Progenitor cell of endocrine pancreas (in vitro differentiated cells): Measurements from ENCODE around the gene TMX1. TPM values are rescaled to one million over a fixed set of nuclear protein-coding genes. Genes with fewer than 3 reads are reported as not detected.

ENCODE experiments used
- DNase-seq: peaks from one replicate; pipeline ENCODE4 v3.0.0; 2021; ENCODE audit warnings: low spot score; ENCODE audit not compliant: unreplicated experiment
- H3K27ac Mint-ChIP-seq: 2 replicates; pipeline ENCODE4 v1.8.0; 2021; ENCODE audit warnings: mild to moderate bottlenecking, moderate library complexity, mixed read lengths
- H3K27me3 Mint-ChIP-seq: 2 replicates; pipeline ENCODE4 v1.8.0; 2021; ENCODE audit warnings: mixed read lengths
- H3K36me3 Mint-ChIP-seq: 2 replicates; pipeline ENCODE4 v1.8.0; 2022; ENCODE audit warnings: mixed read lengths; ENCODE audit not compliant: insufficient read depth
- H3K4me1 Mint-ChIP-seq: 2 replicates; pipeline ENCODE4 v1.8.0; 2021; ENCODE audit warnings: low read depth, mixed read lengths
- H3K4me3 Mint-ChIP-seq: 2 replicates; pipeline ENCODE4 v1.8.0; 2021; ENCODE audit warnings: low read depth, mild to moderate bottlenecking, moderate library complexity, mixed read lengths
- H3K9me3 Mint-ChIP-seq: 2 replicates; pipeline ENCODE4 v1.8.0; 2021; ENCODE audit warnings: low read depth, mixed read lengths
- total RNA-seq: library from RNA; stranded (reverse); gene quantifications from 2 replicates; pipeline ENCODE4 v1.2.1, GENCODE V29; 2021
- TF ChIP-seq, protein P1 (sequence below): fragments of 200-600 bp; sonication (generic); IDR thresholded peaks from one replicate; pipeline ENCODE4 v1.5.0; 2021; ENCODE audit warnings: antibody characterized with exemption, mild to moderate bottlenecking; ENCODE audit not compliant: unreplicated experiment

The TMX1 gene
- total RNA-seq, 1 donor from 2014 or later = 31.3 TPM

DNA sequence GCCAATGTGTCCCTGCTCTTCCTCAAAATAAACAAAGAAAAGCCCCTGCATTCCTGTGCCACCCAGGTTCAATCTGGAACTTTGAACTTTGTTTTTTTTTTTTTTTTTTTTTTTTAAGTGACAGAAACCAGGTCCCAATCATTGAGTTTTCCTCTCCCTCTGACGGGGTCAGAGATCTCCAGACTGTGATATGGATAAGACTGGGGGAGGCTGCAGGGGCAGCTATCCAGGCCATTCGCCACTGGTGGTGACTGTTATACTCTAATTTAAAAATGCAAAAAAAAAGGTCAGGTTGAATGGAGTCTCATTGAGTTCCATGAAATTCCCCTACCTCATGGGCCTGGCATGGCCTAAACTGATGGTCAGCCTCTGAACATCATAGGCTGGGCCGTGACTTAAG is 57.0 kb downstream of the TMX1 start:
- H3K4me3 Mint-ChIP-seq = no peak overlapping the region
- DNase-seq = no peak
- TF ChIP-seq, protein P1, sequence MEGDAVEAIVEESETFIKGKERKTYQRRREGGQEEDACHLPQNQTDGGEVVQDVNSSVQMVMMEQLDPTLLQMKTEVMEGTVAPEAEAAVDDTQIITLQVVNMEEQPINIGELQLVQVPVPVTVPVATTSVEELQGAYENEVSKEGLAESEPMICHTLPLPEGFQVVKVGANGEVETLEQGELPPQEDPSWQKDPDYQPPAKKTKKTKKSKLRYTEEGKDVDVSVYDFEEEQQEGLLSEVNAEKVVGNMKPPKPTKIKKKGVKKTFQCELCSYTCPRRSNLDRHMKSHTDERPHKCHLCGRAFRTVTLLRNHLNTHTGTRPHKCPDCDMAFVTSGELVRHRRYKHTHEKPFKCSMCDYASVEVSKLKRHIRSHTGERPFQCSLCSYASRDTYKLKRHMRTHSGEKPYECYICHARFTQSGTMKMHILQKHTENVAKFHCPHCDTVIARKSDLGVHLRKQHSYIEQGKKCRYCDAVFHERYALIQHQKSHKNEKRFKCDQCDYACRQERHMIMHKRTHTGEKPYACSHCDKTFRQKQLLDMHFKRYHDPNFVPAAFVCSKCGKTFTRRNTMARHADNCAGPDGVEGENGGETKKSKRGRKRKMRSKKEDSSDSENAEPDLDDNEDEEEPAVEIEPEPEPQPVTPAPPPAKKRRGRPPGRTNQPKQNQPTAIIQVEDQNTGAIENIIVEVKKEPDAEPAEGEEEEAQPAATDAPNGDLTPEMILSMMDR = no peak
- H3K27me3 Mint-ChIP-seq = no peaks in the 10 kb centered on the region
- H3K4me1 Mint-ChIP-seq = peaks cover 6% of the 10 kb centered on the region
- no peak overlapping the region for H3K27ac Mint-ChIP-seq
- H3K9me3 Mint-ChIP-seq = no peaks in the 10 kb centered on the region
- H3K36me3 Mint-ChIP-seq = no peaks in the 10 kb centered on the region

DNA sequence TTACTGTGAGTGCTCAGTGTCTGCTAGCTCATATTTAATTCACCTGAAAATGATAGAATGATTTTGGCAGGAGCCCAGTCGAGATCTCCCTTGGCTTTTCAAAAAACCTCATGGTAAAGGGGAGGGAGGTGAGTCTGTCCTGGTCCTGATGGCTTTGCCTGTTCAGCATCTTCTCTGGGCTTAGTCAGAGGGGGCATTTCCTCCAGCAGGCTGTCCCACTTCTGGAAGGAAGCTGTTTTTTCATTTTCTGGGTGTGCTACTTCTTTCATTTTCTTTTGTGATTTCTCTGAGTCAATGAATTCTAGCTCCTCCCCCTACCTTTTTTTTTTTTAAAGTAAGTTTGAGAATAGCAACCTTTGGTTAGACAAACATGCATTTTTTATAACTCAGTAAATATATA is 58.8 kb downstream of the TMX1 start:
- no peaks in the 10 kb centered on the region for H3K9me3 Mint-ChIP-seq
- no peak overlapping the region for H3K4me3 Mint-ChIP-seq
- no peaks in the 10 kb centered on the region for H3K36me3 Mint-ChIP-seq
- peaks cover 13% of the 10 kb centered on the region for H3K4me1 Mint-ChIP-seq
- H3K27ac Mint-ChIP-seq = no peak overlapping the region
- H3K27me3 Mint-ChIP-seq = no peaks in the 10 kb centered on the region
- no peak for DNase-seq
- TF ChIP-seq, protein P1 = no peak

DNA sequence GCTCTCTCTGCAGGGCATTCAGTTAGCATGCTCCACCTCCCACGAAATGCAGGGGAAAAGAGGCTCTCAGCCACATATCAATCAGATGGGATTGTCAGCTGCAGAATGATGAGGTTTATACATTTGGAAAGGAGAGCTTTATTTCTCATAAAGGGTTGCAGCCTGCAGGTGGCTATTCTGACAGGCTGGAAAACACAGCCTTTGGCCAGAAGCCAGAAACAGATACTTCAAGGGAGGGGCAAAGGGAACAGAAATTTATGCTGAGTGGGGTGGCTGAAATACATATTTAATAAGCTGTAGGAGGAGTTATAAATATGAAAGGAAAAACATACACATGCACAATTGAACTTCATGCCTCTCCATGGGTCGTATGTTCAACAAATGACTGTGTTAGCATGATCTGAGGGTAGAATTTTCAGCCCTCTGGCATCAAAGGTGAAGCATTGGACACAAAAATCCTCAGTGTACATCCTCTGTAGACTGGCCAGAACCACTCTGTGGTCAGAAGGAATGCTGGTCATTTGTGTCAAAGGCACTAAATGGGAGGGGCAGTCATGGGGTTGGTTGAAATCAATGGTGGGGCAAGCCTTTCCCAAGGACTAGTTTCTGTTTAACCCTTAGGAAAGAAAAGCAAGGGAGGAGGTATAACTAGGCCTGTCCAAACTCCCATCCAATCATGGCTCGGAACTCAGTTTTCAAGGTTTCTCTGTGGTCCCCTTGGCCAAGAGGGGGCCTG is 62.4 kb downstream of the TMX1 start:
- H3K27ac Mint-ChIP-seq = no peak overlapping the region
- TF ChIP-seq, protein P1 = no peak
- no peak for DNase-seq
- H3K36me3 Mint-ChIP-seq = no peaks in the 10 kb centered on the region
- no peaks in the 10 kb centered on the region for H3K27me3 Mint-ChIP-seq
- H3K4me3 Mint-ChIP-seq = no peak overlapping the region
- H3K9me3 Mint-ChIP-seq = no peaks in the 10 kb centered on the region
- peaks cover 13% of the 10 kb centered on the region for H3K4me1 Mint-ChIP-seq

DNA sequence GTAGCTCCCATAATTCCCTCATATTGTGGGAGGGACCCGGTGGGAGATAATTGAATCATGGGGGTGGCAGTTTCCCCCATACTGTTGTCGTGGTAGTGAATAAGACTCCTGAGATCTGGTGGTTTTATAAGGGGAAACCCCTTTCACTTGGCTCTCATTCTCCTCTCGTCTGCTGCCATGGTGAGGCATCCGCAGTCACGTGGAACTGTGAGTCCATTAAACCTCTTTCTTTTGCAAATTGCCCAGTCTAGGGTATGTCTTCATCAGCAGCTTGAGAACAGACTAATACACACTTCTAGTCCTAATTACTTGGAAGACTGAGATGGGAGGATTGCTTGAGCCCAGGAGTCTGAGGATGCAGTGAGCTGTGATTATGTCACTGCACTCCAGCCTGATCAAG is 64.4 kb downstream of the TMX1 start:
- H3K36me3 Mint-ChIP-seq = no peaks in the 10 kb centered on the region
- TF ChIP-seq, protein P1 = no peak
- H3K27ac Mint-ChIP-seq = no peak overlapping the region
- no peaks in the 10 kb centered on the region for H3K9me3 Mint-ChIP-seq
- no peak overlapping the region for H3K4me3 Mint-ChIP-seq
- no peaks in the 10 kb centered on the region for H3K27me3 Mint-ChIP-seq
- peaks cover 16% of the 10 kb centered on the region for H3K4me1 Mint-ChIP-seq
- no peak for DNase-seq

DNA sequence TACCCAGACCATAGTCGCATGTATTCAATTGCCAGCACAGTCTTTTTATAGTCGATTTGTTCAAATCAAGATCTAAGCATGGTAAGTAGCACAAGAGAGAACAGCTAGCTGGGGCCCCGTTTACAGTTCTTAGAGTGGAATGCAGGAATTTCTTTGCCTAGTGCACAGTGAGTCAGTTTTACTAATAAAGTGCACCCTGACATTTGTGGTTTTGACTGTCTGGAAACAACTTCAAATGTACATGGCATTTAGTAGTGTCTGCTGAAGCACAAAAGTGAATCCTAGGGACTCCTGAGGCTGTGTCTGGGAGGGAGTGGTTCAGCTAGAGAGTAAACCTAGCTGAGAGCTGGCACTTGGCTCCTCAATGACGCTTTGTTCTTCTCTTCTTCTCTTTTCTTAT is 64.9 kb downstream of the TMX1 start:
- Mint-ChIP-seq H3K9me3 (no peaks in the 10 kb centered on the region), H3K4me3 (no peak overlapping the region), H3K36me3 (no peaks in the 10 kb centered on the region), H3K27ac (no peak overlapping the region), H3K27me3 (no peaks in the 10 kb centered on the region), H3K4me1 (peaks cover 16% of the 10 kb centered on the region)
- TF ChIP-seq, protein P1 = no peak
- DNase-seq = no peak
